Heart left ventricle (tissue), 16 donors: ENCODE measurements around the gene FLNB. TPM values are rescaled to one million over a fixed set of nuclear protein-coding genes. Genes with fewer than 3 reads are reported as not detected.

Experiments used
- ATAC-seq, 4 donors: fragments of 200-7000 bp; cut with Tn5 transposase; one replicate each; pipeline ENCODE4 v1.9.1; 2020 to 2022; ENCODE audit warnings: moderate library complexity in 4 of 4, mild to moderate bottlenecking in 3 of 4, moderate number of reproducible peaks in 1 of 4
- DNase-seq, 5 donors: peaks; one replicate each; pipeline ENCODE4 v3.0.0-alpha.2; 2020
- H3K27ac ChIP-seq, 12 donors: fragments of 200-600 bp; sonication (generic) in 4 of 12; one replicate each; pipeline versions ENCODE4 v1.5.0 to v1.8.0; 2016 to 2022; ENCODE audit warnings: mild to moderate bottlenecking in 2 of 12
- H3K27me3 ChIP-seq, 9 donors: fragments of 200-600 bp; sonication (generic) in 2 of 9; one replicate each; pipeline versions ENCODE4 v1.5.1 to v1.8.0; 2016 to 2022; ENCODE audit warnings: mild to moderate bottlenecking in 3 of 9
- H3K36me3 ChIP-seq, 9 donors: fragments of 200-600 bp; sonication (generic) in 2 of 9; one replicate each; pipeline versions ENCODE4 v1.5.0 to v1.8.0; 2018 to 2022; ENCODE audit warnings: mild to moderate bottlenecking in 2 of 9
- H3K4me1 ChIP-seq, 12 donors: fragments of 200-600 bp; sonication (generic) in 4 of 12; one replicate each; pipeline versions ENCODE4 v1.5.0 to v1.8.0; 2016 to 2022; ENCODE audit warnings: mild to moderate bottlenecking in 3 of 12
- H3K4me3 ChIP-seq, 12 donors: fragments of 200-600 bp; sonication (generic) in 4 of 12; one replicate each; pipeline versions ENCODE4 v1.5.0 to v1.8.0; 2017 to 2022; ENCODE audit warnings: mild to moderate bottlenecking in 9 of 12, moderate library complexity in 4 of 12
- H3K9me3 ChIP-seq, 12 donors: fragments of 200-600 bp; sonication (generic) in 4 of 12; one replicate each; pipeline versions ENCODE4 v1.5.0 to v1.8.0; 2016 to 2022; ENCODE audit warnings: mild to moderate bottlenecking in 1 of 12
- POLR2A ChIP-seq, 2 donors: fragments of 450-650 bp; IDR thresholded peaks; one replicate each; pipeline ENCODE4 v1.6.1; 2017; ENCODE audit warnings: antibody characterized with exemption in 2 of 2, mild to moderate bottlenecking in 2 of 2, moderate library complexity in 2 of 2
- WGBS, 4 donors: extraction: QIAGEN DNeasy Blood & Tissue Kit in 2 of 4; methylation state at CpG; one replicate each; pipeline versions ENCODE4 v1.1.5 to v1.1.7; 2013 to 2018; 5-methylcytosine and 5-hydroxymethylcytosine counted together
- intact Hi-C, 10 donors: fragments of 100-400 bp; cut with DNase I; formaldehyde crosslinking; loops; one replicate each; pipeline versions ENCODE4 v1.11.1 to v1.14.2; 2022
- polyA plus RNA-seq, 2 donors: library from polyadenylated mRNA; stranded (reverse); fragments of 200-250 nt; gene quantifications; one replicate each; pipeline ENCODE4 v1.2.3, GENCODE V29; 2013
- total RNA-seq, 9 donors: library from RNA; depleted of rRNA in 2 of 9; stranded (reverse); fragments of >200 nt in 2 of 9; fragmentation: NEBNext Ultra II Directional in 3 of 9; extraction: Animal tissue kit (Norgen Biotek cat#: 25700) in 3 of 9; gene quantifications; one replicate each; pipeline versions ENCODE4 v1.1.0 to v1.2.4, GENCODE V29; 2016 to 2023
- TF ChIP-seq, protein P1 (sequence below), 12 donors: fragments of 200-600 bp; sonication (generic) in 4 of 12; IDR thresholded peaks; one replicate each; pipeline versions ENCODE4 v1.5.0 to v1.8.0; 2018 to 2022; ENCODE audit warnings: antibody characterized with exemption in 12 of 12, mild to moderate bottlenecking in 5 of 12
- donor health status: ischemic (EF 13 %, LVEDD 7.1; RV severe dilation, severe dysfunction).
- donor health status: healthy with polysubstance abuse.
- donor health status: DM: no; HTN: yes; CAD: no.
- donor health status: DM: no; HTN: no; CAD: no.
- donor health status: ischemic (EF 25% LVEDD 6.9; RV normal size, moderate dysfunction).
- donor health status: ischemic (EF 25% LVEDD 5.7; RV mildly dilated, moderate dysfunction).
- donor health status: healthy.
- donor health status: DM: yes; HTN: yes; CAD: no.
- donor health status: ischemic (EF 35%, LVEDD 5.7; RV mildly dilated, moderate dysfunction).
- donor health status: nonischemic (EF 11% LVEDD 7.7; RV severe dilation, severe dysfunction).
- donor health status: DM: yes; HTN: yes; CAD: no.
- donor health status: PGD.
- donor health status: ischemic (EF 29% LVEDD 5.4; RV normal size, mild dysfunction).
- donor health status: nonischemic (EF 23%, LVEDD 6.1; RV moderate dilation, normal function).

The FLNB gene
- total and polyA plus RNA-seq, 11 donors = 30.5 to 75.6 (median 40.6) TPM

DNA sequence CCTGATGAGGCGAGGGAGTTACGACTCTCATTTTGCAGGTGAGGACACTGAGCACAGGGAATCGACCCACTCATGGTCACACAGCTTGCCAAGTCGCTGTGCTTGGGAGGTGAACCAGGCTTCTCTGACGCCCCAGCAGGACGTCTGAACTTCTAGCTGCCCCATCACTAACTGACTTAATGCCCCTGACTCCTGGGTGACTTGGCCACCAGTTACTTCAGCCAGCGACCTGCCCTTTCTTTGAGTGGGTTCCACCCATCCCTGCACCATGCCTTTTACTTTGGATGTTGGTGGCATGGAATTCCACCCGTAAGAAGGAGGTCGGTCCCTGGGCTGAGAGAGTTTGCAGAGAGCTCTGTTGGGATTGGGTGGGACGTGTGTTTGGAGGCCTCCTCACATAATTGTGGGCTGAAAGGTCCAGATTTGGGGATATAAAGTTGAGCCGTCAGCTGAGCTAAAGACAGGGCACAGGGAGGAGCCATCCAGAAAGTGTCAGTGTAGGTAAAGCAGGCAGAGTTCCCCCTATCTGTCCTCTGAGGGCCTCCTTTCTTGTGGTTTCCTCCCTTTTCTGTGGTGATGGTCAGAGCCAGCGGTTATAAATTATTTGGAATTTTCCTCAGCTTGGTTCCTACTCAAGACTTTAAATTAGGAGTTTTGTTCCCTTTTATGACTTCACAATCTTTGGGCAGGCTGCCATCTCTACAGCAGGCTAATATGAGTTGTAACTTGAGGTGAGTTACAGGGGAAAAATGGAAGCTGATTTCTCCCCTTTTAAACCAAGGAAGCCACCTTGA lies 55.0 kb downstream of the FLNB start:
- H3K27me3 ChIP-seq = no peaks in the 10 kb centered on the region
- no peaks in the 10 kb centered on the region for H3K9me3 ChIP-seq
- ATAC-seq (peak in 1 of 4 donors; percentile 14), DNase-seq (peak in 2 of 5 donors; percentile 38 to 61)
- peak overlapping the region in 2 of 12 donors; percentile 15 to 82 for H3K27ac ChIP-seq
- H3K4me1 ChIP-seq = peaks cover 0 to 74% (median 31%) of the 10 kb centered on the region in 12 donors
- WGBS, 4 donors = 83 to 90% (median 87%) methylated on average over 12 of the region's 12 CpGs
- TF ChIP-seq, protein P1, sequence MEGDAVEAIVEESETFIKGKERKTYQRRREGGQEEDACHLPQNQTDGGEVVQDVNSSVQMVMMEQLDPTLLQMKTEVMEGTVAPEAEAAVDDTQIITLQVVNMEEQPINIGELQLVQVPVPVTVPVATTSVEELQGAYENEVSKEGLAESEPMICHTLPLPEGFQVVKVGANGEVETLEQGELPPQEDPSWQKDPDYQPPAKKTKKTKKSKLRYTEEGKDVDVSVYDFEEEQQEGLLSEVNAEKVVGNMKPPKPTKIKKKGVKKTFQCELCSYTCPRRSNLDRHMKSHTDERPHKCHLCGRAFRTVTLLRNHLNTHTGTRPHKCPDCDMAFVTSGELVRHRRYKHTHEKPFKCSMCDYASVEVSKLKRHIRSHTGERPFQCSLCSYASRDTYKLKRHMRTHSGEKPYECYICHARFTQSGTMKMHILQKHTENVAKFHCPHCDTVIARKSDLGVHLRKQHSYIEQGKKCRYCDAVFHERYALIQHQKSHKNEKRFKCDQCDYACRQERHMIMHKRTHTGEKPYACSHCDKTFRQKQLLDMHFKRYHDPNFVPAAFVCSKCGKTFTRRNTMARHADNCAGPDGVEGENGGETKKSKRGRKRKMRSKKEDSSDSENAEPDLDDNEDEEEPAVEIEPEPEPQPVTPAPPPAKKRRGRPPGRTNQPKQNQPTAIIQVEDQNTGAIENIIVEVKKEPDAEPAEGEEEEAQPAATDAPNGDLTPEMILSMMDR (IDR thresholded peaks at IDR 0.05) = no peak
- no peak for TF ChIP-seq POLR2A (IDR thresholded peaks at IDR 0.05)
- intact Hi-C loops = loop anchor here in 2 of 10 donors (5.0 to 10.0 kb wide), 2 partner anchors 46 to 48 kb away; no protein-coding TSS in a partner anchor
- no peak overlapping the region for H3K4me3 ChIP-seq
- no peaks in the 10 kb centered on the region for H3K36me3 ChIP-seq

DNA sequence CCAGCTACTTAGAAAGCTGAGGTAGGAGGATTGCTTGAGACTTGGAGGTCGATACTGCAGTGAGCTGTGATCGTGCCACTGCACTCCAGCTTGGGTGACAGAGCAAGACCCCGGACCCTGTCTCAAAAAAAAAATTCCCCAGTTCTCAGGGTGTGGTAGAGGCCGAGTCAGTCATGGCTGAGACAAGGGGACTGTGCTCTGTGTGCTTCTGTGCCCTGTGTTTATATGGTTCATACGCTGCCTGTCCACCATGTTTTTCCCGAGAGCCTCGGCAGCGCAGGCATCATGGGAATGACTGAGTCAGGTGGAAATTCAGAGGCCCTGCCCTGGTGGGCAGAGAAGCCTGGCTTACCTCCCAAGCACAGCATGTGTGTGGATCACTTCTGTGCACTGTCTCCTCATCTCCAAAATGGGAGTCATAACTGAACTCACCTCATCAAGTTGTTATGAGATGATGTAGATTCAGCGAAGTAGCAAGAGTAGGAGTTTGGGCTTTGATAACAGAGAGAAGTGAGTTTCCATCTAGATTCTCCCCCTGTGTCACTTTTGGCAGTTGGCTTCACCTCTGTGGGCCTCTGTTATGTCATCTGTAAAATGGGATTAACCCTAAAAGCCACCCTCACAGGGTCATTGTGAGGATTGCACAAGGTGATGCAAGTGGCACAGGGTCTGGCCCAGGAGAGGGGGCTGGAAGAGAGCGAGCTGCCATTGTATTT lies 56.9 kb downstream of the FLNB start:
- no peak for ATAC-seq
- intact Hi-C loops = loop anchor here in 2 of 10 donors (5.0 to 10.0 kb wide), 2 partner anchors 48 to 50 kb away; no protein-coding TSS in a partner anchor
- Histone ChIP-seq H3K4me1 (peaks cover 0 to 58% (median 20%) of the 10 kb centered on the region in 12 donors), H3K36me3 (no peaks in the 10 kb centered on the region), H3K27me3 (no peaks in the 10 kb centered on the region), H3K4me3 (no peak overlapping the region), H3K9me3 (no peaks in the 10 kb centered on the region), H3K27ac (peak overlapping the region in 1 of 12 donors; percentile 82)
- DNase-seq = no peak
- TF ChIP-seq, protein P1 (IDR thresholded peaks at IDR 0.05) = no peak
- TF ChIP-seq POLR2A (IDR thresholded peaks at IDR 0.05) = no peak
- 97% methylated on average over 10 of the region's 10 CpGs for WGBS, 4 donors

DNA sequence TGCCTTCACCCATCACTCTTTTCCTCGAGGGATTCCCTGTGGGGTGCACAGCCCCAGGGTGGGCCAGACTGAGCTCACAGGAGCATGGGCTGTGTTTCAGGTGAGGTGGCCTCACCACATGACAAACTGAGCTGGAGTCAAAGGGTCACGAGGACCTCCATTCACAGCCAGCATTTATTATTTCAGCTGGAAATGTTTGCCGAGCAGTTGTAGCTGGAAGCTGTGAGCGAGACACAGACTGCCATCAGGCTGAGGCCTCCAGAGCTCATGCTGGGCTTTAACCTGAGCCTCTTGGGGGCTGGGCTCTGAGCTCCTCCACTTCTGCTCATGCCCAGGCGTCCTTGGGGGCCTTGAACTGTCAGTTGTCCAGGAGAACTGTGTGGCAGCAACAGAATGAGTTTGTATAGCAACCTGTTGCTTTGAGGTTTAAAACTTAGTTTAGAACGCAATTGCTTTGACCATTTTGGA lies 57.5 kb downstream of the FLNB start:
- no peaks in the 10 kb centered on the region for H3K27me3 ChIP-seq
- intact Hi-C loops = loop anchor here in 1 of 10 donors (10.0 kb wide), 1 partner anchor 51 kb away; no protein-coding TSS in a partner anchor
- ATAC-seq = peak in 1 of 4 donors; percentile 6
- TF ChIP-seq, protein P1 (IDR thresholded peaks at IDR 0.05) = no peak
- TF ChIP-seq POLR2A (IDR thresholded peaks at IDR 0.05) = no peak
- H3K4me1 ChIP-seq = peaks cover 0 to 52% (median 19%) of the 10 kb centered on the region in 12 donors
- H3K27ac ChIP-seq = peak overlapping the region in 1 of 12 donors; percentile 82
- 68 to 84% (median 77%) methylated on average over 6 of the region's 6 CpGs for WGBS, 4 donors
- no peak for DNase-seq
- H3K4me3 ChIP-seq = no peak overlapping the region
- H3K36me3 ChIP-seq = no peaks in the 10 kb centered on the region
- H3K9me3 ChIP-seq = no peaks in the 10 kb centered on the region

DNA sequence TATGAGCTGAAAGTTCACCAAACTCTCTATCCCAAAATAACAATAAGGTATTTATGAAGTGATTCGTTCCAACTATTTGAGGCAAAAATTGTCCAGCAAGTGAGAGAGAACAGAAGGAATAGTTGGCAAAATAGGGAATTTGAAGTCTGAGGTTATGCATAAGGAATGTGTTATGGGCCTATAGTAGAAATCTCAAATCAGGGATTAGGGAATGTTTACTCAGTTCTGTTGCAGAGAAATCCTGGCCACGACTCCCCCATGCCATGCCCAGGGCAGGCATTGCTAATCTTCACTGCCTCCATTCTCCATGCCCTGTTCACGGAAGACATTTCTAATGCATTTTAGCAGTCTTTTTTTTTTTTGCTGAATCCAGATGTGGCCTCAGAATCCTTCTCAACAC lies 58.6 kb downstream of the FLNB start:
- no peaks in the 10 kb centered on the region for H3K27me3 ChIP-seq
- ATAC-seq (no peak), DNase-seq (no peak)
- no peaks in the 10 kb centered on the region for H3K9me3 ChIP-seq
- intact Hi-C loops = loop anchor here in 1 of 10 donors (10.0 kb wide), 1 partner anchor 52 kb away; no protein-coding TSS in a partner anchor
- no peak overlapping the region for H3K4me3 ChIP-seq
- no peak for TF ChIP-seq POLR2A (IDR thresholded peaks at IDR 0.05)
- TF ChIP-seq, protein P1 (IDR thresholded peaks at IDR 0.05) = no peak
- H3K4me1 ChIP-seq = peaks cover 0 to 53% (median 17%) of the 10 kb centered on the region in 12 donors
- no peaks in the 10 kb centered on the region for H3K36me3 ChIP-seq
- peak overlapping the region in 1 of 12 donors; percentile 82 for H3K27ac ChIP-seq
- WGBS, 4 donors = 57 to 66% (median 61%) methylated on average over 3 of the region's 3 CpGs
